Activated T-helper 1 cell treated with Interleukin-2 at 50 U/mL for 16 hours (primary cell): ENCODE data around the gene MED20.
"Not testable (repeated sequence)": the region's sequence is repeated elsewhere in the genome, so short reads cannot be mapped to it uniquely, and the experiment has no call there.

ENCODE experiments used
- DNase-seq: peaks from one replicate; pipeline ENCODE4 v3.0.0-alpha.2; 2020; ENCODE audit warnings: low read depth

The MED20 gene

DNA sequence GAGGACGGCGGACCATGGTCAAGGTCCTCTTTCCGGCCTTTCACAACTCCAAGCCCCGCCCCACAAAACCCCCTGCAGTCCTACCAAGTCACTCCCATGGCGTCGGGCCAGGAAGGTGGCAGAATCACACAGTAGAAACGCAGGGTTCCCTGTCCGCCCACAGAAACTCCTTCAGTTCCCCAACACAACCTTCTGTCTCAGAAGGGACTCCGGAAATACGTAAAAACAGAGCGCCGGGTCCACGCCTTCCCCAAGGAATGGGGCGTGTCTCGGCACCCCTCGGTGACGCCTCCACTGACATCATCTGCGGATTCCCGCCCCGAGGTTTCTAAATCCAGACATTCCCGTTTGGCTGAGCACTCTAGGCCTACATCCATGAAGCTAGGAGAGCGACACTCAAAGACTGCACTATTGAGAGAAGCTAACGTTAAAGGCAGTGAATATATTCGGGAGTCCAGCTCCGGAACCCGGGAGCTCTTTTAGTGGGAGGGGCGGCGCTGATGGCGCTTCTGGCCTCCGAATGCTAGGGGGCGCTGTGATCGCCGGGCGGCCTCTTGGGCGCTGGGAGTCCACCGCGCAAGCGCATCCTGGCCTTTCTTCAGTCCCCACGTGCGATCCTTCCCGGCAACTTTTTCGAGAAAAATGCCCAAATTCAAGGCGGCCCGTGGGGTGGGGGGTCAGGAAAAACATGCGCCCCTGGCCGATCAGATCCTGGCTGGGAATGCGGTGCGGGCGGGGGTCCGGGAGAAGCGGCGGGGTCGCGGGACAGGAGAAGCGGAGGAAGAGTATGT, at the start of gene MED20, which contains the start of gene BYSL:
TSS of gene MED20 (minus strand) at position 219 of the 791 bp plus-strand sequence. CDS start at position 98, 121 bp downstream.
TSS of gene BYSL (plus strand) at position 579 of the 791 bp plus-strand sequence. CDS start at position 643, 64 bp downstream.
- peak; percentile 90 for DNase-seq

GRCh38 chr6:41970436-41970846, 49.5 kb upstream of the MED20 start:
- no peak for DNase-seq

DNA sequence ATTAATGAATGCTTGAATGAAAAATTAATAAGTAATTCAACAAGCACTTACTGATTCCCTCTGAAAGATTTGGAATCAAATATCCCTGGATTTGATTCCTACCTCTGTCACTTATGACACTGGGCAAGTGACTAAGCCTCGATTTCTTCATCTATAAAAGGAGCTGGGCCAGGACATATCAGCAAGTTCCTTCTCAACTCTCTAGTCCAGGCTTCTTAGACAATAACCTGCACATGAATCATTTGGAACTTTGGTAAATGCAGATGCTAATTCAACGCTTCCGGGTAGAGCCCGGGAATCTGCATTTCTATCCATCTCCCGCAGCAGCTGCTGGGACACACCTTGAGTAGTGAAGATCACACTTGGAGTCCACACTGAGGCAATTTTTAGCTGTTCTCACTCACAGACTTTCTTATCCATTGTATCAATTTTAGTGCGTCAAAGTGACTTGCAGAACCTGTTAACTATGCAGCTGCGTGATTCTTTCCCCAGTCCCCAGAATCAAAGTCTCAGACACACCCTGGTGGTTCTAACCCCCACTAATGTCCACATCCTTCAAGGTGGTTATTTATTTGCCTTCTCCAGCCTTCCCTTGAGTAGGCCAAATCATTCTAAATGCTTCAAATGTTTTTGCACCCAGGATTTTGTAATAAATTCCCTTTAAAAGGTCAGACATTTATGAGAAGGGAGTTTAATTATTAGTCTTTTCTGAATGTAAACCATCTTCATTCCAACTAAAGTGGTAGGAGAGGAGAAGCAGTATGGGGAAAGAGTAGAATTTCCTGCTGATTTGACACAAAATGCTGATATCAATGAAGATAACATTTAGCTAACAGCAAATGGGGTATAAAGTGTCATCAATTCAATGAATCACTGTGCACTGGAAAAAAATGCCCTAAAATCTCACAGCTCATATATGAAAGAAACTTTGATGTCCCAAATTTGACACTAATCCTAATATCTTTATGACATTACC, 46.7 kb upstream of the MED20 start:
- no peak for DNase-seq

DNA sequence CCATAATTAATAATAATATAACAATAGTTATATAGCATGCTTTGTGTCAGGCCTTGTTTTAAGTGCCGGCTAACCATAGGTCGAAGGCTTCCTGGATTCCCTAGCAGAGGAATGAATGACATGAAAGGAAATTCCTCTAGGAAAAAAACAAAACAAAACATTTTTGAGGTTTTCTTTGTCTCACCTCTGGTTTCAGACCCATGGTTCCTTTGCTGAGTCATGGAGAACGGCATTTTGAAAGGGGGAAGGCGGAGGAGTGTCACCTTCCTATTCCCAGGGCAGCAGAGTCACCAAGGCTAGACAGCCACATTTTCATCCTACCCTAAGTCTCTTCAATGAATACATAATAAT, 46.0 kb upstream of the MED20 start:
- no peak for DNase-seq

DNA sequence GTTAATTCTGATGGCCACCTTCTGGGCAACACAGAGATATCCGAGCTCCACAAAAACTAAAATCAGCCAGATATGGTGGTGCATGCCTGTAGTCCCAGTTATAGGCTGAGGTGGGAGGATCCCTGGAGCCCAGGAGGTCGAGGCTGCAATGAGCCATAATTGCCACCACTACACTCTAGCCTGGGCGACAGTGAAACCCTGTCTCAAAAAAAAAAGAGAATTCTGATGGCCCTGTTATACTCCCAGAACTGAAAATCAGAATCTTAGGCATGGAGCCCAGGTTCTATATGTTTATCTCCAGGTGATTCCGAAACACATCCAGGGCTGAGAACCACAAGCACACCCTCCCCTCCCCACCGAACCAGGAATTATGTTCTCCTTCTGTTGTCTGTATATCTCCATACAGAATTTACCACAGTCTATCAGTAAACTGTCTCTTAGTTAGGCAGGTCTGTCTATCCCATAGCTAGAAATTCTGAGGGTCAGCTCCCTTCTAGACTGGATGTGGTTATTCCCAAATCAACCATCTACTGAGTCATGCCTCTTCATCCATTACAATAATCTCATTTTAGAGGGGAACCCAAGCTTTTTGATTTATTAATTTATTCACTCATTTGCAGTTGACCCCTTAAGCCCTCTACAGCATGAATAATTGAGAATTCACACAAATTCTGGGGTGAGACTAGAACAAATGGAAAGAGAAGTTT, 45.4 kb upstream of the MED20 start:
- no peak for DNase-seq

DNA sequence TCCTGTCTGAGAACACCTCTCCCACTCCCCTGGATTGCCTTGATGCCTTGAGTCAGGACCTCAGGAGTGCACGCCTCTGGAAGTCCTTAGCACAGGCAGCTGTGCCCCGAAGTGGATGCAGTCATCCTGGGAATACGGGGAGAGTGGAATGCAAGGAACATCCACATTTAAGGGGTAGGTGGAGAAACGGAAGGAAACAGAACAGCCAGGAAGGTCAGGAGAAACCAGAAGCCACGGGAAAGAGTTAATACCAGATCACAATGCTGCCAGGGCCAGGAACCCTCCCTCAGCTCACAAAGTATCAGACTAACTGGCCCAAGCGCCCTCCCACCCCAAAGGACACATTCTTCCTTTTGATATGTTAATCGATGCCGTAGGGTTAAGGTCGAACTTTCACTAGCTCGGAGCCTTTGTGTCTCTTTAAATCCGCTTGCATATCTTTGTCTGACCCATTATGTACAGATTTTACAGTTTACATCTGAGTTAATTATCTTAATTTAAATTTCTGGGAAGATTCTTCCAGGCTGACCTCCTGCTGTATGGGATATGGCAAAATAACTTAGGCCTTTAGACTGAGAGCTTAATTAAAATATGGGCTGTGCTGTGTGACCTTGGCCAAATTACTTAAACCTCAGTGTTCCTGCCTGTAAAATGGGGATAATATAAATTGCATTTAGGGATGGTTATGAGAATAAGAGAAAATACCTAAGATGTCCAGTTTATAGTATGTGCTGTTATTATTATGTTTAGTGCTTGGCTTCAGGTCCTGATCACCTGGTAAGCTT, 44.7 kb upstream of the MED20 start:
- no peak for DNase-seq

GRCh38 chr6:41964201-41964887, 43.4 kb upstream of the MED20 start:
- no peak for DNase-seq

DNA sequence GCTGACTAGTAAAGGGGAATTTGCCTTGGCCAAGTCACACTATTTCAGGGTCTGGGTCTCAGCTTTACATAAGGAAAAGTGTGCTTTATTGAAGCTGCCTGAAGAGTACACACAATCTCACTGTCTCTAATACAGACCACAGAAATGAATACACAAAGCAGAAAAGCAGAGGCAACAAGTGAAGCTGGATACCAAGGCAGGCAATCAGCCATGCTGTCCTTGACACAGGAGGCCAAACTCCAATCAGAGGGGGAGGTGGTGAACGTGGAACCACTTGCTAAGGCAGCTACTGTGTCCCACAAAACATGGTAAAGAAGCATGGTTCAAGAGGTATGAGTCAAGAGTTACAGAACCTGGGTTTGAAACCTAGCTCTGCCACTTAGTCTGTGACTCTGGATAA, 42.4 kb upstream of the MED20 start:
- DNase-seq: no peak

GRCh38 chr6:41960028-41960427, 39.1 kb upstream of the MED20 start:
- DNase-seq: no peak

GRCh38 chr6:41958022-41958856, 37.3 kb upstream of the MED20 start:
- no peak for DNase-seq

DNA sequence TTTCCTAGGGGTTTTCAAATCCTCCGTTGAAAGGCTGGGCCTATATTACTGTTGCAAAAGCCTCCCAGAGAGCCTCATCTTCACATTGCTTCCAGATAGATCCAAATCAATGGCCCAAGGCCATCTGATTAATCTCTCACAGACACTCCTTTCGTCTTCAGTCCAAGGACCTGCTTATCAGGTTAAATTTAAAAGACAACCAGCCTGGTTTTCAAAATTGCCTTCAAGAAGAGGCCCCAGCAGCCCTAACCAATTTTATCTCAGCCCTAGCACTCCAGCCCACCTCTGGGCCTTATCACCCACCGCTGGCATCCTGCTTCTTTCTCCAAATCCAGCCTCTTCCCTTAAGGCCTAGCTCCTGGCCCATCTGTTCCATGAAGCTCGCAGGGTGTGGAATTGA, 36.2 kb upstream of the MED20 start:
- DNase-seq: no peak

- no peak for DNase-seq
Measured at GRCh38 chr6:41955412-41955811, 34.5 kb upstream of the MED20 start.

GRCh38 chr6:41954668-41955067, 33.7 kb upstream of the MED20 start:
- no peak for DNase-seq

DNA sequence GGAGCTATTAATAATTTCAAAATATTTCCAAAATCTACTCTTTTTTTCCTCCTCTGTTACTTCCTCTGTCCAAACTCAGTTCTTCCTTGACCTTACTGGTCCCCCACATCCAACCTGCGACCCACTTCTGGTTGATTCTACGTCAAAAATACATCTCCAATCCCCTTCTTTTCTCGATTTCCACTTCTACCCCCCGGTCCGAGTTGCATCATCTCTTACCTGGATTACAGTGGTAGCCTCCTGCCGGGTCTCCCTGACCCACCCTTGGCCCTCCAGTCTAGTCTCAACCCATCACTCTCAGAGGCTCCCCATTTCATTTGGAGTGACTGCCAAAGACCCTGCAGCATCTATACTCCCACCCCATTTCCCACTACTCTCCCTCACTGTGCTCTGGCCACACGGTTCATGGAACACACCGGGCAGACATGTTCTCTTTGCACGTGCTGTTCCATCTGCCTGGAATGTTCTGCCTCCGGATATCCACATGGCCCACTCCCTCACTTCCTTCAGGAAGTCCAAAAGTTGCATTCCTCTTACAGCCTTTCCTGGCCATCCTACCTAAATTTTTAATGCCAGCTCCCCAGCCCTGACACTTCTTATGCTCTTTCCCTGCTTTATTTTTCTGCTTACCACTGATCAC, 26.8 kb upstream of the MED20 start:
- DNase-seq: no peak

GRCh38 chr6:41943456-41943855, 22.5 kb upstream of the MED20 start:
- DNase-seq: no peak

DNA sequence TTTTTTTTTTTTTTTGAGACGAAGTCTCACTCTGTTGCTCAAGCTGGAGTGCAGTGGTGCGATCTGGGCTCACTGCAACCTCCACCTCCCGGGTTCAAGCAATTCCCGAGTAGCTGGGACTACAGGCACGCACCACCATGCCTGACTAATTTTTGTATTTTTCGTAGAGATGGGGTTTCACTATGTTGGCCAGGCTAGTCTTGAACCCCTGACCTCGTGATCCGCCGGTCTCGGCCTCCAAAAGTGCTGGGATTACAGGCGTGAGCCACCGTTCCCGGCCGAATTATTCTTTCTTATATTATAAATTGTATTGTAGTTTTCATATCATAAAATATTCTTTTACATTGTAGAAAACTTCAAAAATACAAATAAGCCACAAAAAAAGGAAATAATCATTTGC, 21.9 kb upstream of the MED20 start:
- DNase-seq: not testable (repeated sequence)

- DNase-seq: no peak
Measured at GRCh38 chr6:41942067-41942851, 21.3 kb upstream of the MED20 start.

GRCh38 chr6:41941280-41942066, 20.5 kb upstream of the MED20 start, which contains the start of gene CCND3:
CCND3 (minus strand) TSS chr6:41941808; CDS start chr6:41941649, 159 bp downstream.
- peak; percentile 76 for DNase-seq
